HG03558 (cell line): ENCODE results near the gene OTOGL.
"Not testable (repeated sequence)": the region's sequence is repeated elsewhere in the genome, so short reads cannot be mapped to it uniquely, and the experiment has no call there.

ENCODE experiments used
- ATAC-seq: cut with Tn5 transposase; IDR thresholded peaks from one replicate; pipeline ENCODE4 v1.9.1; 2021; ENCODE audit warnings: moderate number of reproducible peaks; ENCODE audit not compliant: unreplicated experiment; ENCODE audit errors: extremely low read depth

The OTOGL gene

GRCh38 chr12:80099259-80099658 is at the start of gene OTOGL:
TSS of gene OTOGL (plus strand) at chr12:80099537. CDS start at chr12:80209432, 109,895 bp downstream.
- ATAC-seq = no peak

- ATAC-seq = no peak
Observed at GRCh38 chr12:80050236-80050635, 49.1 kb upstream of the OTOGL start.

GRCh38 chr12:80053051-80053790 is 46.1 kb upstream of the OTOGL start:
- ATAC-seq = no peak

- no peak for ATAC-seq
Observed at GRCh38 chr12:80056232-80056631, 43.1 kb upstream of the OTOGL start.

- ATAC-seq = no peak
Observed at GRCh38 chr12:80056845-80057244, 42.5 kb upstream of the OTOGL start.

- ATAC-seq = no peak
Observed at GRCh38 chr12:80058586-80058985, 40.8 kb upstream of the OTOGL start.

GRCh38 chr12:80059102-80059501 is 40.2 kb upstream of the OTOGL start:
- no peak for ATAC-seq

GRCh38 chr12:80059875-80060274 is 39.5 kb upstream of the OTOGL start:
- no peak for ATAC-seq

- ATAC-seq = no peak
Observed at GRCh38 chr12:80064269-80064668, 35.1 kb upstream of the OTOGL start.

GRCh38 chr12:80064951-80065350 is 34.4 kb upstream of the OTOGL start:
- no peak for ATAC-seq

GRCh38 chr12:80068173-80068572 is 31.2 kb upstream of the OTOGL start:
- ATAC-seq = no peak

GRCh38 chr12:80083892-80084614 is 15.3 kb upstream of the OTOGL start:
- not testable (repeated sequence) for ATAC-seq

GRCh38 chr12:80086025-80086424 is 13.3 kb upstream of the OTOGL start:
- ATAC-seq = no peak

- ATAC-seq = no peak
Observed at GRCh38 chr12:80087486-80088213, 11.7 kb upstream of the OTOGL start.

- ATAC-seq = no peak
Observed at GRCh38 chr12:80100591-80100990, 1.3 kb downstream of the OTOGL start.

GRCh38 chr12:80101126-80101525 is 1.8 kb downstream of the OTOGL start:
- ATAC-seq = no peak

GRCh38 chr12:80107221-80107620 is 7.9 kb downstream of the OTOGL start:
- no peak for ATAC-seq

- no peak for ATAC-seq
Observed at GRCh38 chr12:80116735-80117134, 17.4 kb downstream of the OTOGL start.

- no peak for ATAC-seq
Observed at GRCh38 chr12:80118565-80119324, 19.4 kb downstream of the OTOGL start.

GRCh38 chr12:80120994-80121393 is 21.7 kb downstream of the OTOGL start:
- ATAC-seq = no peak
